Prostate gland (tissue), 2 donors: ENCODE measurements around the gene CMTM4.

ENCODE experiments used
- POLR2A ChIP-seq: fragments of 450-650 bp; IDR thresholded peaks from one replicate; pipeline ENCODE4 v1.6.1; 2016; ENCODE audit warnings: antibody characterized with exemption, mild to moderate bottlenecking
- POLR2AphosphoS5 ChIP-seq: sonication (generic); formaldehyde crosslinking; IDR thresholded peaks from one replicate; pipeline ENCODE4 v1.6.1; 2017; ENCODE audit warnings: antibody characterized with exemption
- TF ChIP-seq, protein P1 (sequence below), 4 experiments: fragments of 200-600 bp in 2 of 4; fragments of 450-650 bp in 2 of 4; sonication (generic) in 2 of 4; IDR thresholded peaks; 1 replicate in 3 of 4; 2 replicates in 1 of 4; pipeline ENCODE4 v1.5.1; 2016 to 2019; ENCODE audit warnings: antibody characterized with exemption in 4 of 4, mild to moderate bottlenecking in 2 of 4, moderate library complexity in 2 of 4

DNA sequence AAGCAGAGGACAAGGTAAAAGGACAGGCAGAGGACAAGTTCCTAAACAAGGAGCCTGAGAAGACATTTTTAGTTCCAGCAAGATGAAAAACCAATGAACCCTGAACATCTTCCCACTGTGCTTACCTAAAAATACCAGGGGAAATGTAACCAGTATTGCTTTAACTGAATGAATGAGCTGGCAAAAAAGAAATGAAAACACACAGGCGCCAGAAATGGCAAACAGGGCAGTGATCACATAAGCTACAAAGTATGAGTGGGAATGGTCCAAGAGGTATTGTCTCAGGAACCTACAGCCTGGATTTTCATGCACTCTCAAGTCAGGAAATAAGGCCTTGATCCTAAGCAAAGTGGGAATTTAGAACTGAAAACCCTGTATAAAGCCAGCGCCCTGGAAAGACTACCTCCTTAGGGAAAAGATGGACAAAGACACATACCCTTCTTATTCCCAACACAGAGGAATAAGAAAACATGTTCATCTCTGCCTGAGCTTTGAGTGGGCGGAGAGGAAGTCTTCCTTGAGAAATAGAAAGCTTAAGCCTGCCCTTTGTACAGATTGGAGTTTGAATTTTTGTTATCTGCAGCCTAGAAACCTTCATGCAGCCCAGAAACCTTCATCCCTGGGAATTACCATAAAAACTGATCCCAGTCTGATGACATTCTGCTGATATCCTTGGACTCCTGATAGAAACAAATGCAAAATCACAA lies 115.1 kb downstream of the CMTM4 start:
- TF ChIP-seq, protein P1, sequence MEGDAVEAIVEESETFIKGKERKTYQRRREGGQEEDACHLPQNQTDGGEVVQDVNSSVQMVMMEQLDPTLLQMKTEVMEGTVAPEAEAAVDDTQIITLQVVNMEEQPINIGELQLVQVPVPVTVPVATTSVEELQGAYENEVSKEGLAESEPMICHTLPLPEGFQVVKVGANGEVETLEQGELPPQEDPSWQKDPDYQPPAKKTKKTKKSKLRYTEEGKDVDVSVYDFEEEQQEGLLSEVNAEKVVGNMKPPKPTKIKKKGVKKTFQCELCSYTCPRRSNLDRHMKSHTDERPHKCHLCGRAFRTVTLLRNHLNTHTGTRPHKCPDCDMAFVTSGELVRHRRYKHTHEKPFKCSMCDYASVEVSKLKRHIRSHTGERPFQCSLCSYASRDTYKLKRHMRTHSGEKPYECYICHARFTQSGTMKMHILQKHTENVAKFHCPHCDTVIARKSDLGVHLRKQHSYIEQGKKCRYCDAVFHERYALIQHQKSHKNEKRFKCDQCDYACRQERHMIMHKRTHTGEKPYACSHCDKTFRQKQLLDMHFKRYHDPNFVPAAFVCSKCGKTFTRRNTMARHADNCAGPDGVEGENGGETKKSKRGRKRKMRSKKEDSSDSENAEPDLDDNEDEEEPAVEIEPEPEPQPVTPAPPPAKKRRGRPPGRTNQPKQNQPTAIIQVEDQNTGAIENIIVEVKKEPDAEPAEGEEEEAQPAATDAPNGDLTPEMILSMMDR (IDR thresholded peaks at IDR 0.05), result no peak
- TF ChIP-seq POLR2A, result no peak
- no peak for TF ChIP-seq POLR2AphosphoS5
